Spleen (tissue), 11 donors: ENCODE data around the gene ADAM10. TPM values are rescaled to one million over a fixed set of nuclear protein-coding genes. Genes with fewer than 3 reads are reported as not detected.

Experiments used
- DNase-seq: peaks from one replicate; pipeline ENCODE4 v3.0.0-alpha.2; 2020
- H3K27ac ChIP-seq, 8 donors: fragments of 200-600 bp; sonication (generic) in 7 of 8; 1 replicate in 4 of 8; 2 replicates in 4 of 8; pipeline versions ENCODE4 v1.5.0 to v1.8.0; 2016 to 2021; ENCODE audit warnings: inconsistent platforms in 4 of 8, mild to moderate bottlenecking in 4 of 8, moderate library complexity in 1 of 8
- H3K27me3 ChIP-seq, 7 donors: fragments of 200-600 bp; sonication (generic) in 6 of 7; replicated peaks in 1 of 7; 1 replicate in 4 of 7; 2 replicates in 3 of 7; pipeline versions ENCODE4 v1.5.0 to v1.8.0; 2016 to 2021; ENCODE audit warnings: inconsistent platforms in 3 of 7, mild to moderate bottlenecking in 1 of 7
- H3K36me3 ChIP-seq, 6 donors: fragments of 200-600 bp; sonication (generic) in 5 of 6; 1 replicate in 4 of 6; 2 replicates in 2 of 6; pipeline versions ENCODE4 v1.5.0 to v1.8.0; 2016 to 2021; ENCODE audit warnings: inconsistent platforms in 2 of 6
- H3K4me1 ChIP-seq, 6 donors: fragments of 200-600 bp; sonication (generic) in 5 of 6; 1 replicate in 3 of 6; 2 replicates in 3 of 6; pipeline versions ENCODE4 v1.5.0 to v1.8.0; 2016 to 2021; ENCODE audit warnings: inconsistent platforms in 3 of 6
- H3K4me3 ChIP-seq, 8 donors: fragments of 200-600 bp; sonication (generic) in 7 of 8; 1 replicate in 4 of 8; 2 replicates in 4 of 8; pipeline versions ENCODE4 v1.5.0 to v1.8.0; 2016 to 2021; ENCODE audit warnings: inconsistent platforms in 4 of 8, mild to moderate bottlenecking in 4 of 8, moderate library complexity in 2 of 8
- H3K9me3 ChIP-seq, 8 donors: fragments of 200-600 bp; sonication (generic) in 7 of 8; 1 replicate in 4 of 8; 2 replicates in 4 of 8; pipeline versions ENCODE4 v1.5.0 to v1.8.0; 2016 to 2021; ENCODE audit warnings: inconsistent platforms in 4 of 8
- CTCF ChIP-seq, 11 experiments: fragments of 200-600 bp in 7 of 11; fragments of 450-650 bp in 4 of 11; sonication (generic) in 4 of 11; IDR thresholded peaks in 8 of 11; conservative IDR thresholded peaks in 3 of 11; 1 replicate in 7 of 11; 2 replicates in 4 of 11; pipeline versions ENCODE4 v1.4.0 to v1.8.0; 2016 to 2021; ENCODE audit warnings: antibody characterized with exemption in 11 of 11, inconsistent platforms in 4 of 11, mild to moderate bottlenecking in 1 of 11
- POLR2A ChIP-seq, 3 donors: fragments of 450-650 bp; IDR thresholded peaks; one replicate each; pipeline ENCODE4 v1.5.1; 2017; ENCODE audit warnings: antibody characterized with exemption in 3 of 3, mild to moderate bottlenecking in 1 of 3
- POLR2AphosphoS5 ChIP-seq, 3 donors: sonication (generic); formaldehyde crosslinking; IDR thresholded peaks; one replicate each; pipeline ENCODE4 v1.5.1; 2017; ENCODE audit warnings: antibody characterized with exemption in 3 of 3
- WGBS, 5 donors: extraction: QIAGEN DNeasy Blood & Tissue Kit in 3 of 5; methylation state at CpG; one replicate each; pipeline versions ENCODE4 v1.1.5 to v1.1.7; 2013 to 2018; 5-methylcytosine and 5-hydroxymethylcytosine counted together
- intact Hi-C: fragments of 100-400 bp; cut with DNase I; formaldehyde crosslinking; loops from one replicate; pipeline ENCODE4 v1.15.0; 2023; ENCODE audit warnings: low total_unique reads
- polyA plus RNA-seq, 3 donors: library from polyadenylated mRNA; stranded (reverse); fragments of 200-250 nt; gene quantifications; one replicate each; pipeline ENCODE4 v1.2.1, GENCODE V29; 2013
- total RNA-seq, 7 donors: library from RNA; depleted of rRNA in 3 of 7; stranded (reverse); fragments of >200 nt in 3 of 7; fragmentation: NEBNext Ultra II Directional in 4 of 7; extraction: Animal tissue kit (Norgen Biotek cat#: 25700) in 4 of 7; gene quantifications; one replicate each; pipeline versions ENCODE4 v1.1.0 to v1.2.1, GENCODE V29; 2016 to 2021
- donor health status: healthy with polysubstance abuse.
- donor health status: DM: no; HTN: no; CAD: no; lungs with moderate emphysema.
- donor health status: DM: no; HTN: no; CAD: no.
- donor health status: Bipolar disorder and iron deficiency.
- donor health status: healthy.
- donor health status: DM: no; HTN: no; CAD: no.
- donor health status: DM: yes; HTN: yes; CAD: no.

The ADAM10 gene
- total and polyA plus RNA-seq, 10 donors = 7.6 to 205 (median 123) TPM

DNA sequence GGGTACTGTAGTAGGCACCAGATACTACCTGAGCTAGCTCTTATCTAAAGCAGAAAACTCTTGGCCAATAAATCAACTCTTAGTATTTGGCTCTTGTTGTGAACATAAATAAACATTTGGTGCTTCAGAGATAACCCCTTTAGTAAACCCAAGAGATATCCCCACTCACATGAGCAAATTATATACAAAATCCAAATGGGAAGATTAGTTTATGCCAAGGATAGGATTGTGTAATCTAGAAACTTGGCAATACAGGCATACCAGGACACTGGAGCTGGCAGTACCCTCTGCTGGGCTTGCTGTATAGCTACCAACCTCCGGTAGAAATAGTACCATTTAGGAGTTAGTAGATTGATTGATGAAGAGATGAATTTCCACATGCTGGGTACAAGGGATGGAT, 190.7 kb downstream of the ADAM10 start:
- TF ChIP-seq CTCF (IDR thresholded peaks at IDR 0.05 in 8 of 11, conservative IDR thresholded peaks at IDR 0.05 in 3 of 11) (no peak), POLR2A (IDR thresholded peaks at IDR 0.05) (no peak), POLR2AphosphoS5 (IDR thresholded peaks at IDR 0.05) (no peak)

DNA sequence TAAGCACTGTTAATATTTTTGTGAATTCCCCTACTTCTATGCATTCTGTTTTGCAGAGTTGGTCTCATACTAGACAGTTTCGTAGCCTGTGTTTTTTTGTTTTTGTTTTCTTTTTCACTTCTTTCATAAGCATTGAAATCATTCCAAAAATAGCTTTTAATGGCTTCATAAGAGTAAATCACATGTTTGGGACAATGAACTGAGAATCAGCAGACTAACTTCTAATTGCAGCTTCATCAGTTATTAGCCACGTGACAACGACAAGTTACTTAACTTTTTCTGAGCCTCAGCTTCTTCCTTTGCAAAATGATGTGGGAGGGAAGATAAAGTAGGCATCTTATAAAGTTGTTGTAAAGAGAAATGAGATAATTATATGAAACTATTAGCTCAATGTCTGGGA, 193.0 kb downstream of the ADAM10 start:
- no peak for DNase-seq
- intact Hi-C loops = no loop called here
- H3K9me3 ChIP-seq = no peaks in the 10 kb centered on the region
- WGBS, 5 donors = 50 to 78% (median 63%) methylated on average over 3 of the region's 3 CpGs
- peaks cover 0 to 4% (median 0%) of the 10 kb centered on the region in 7 donors for H3K27me3 ChIP-seq
- H3K36me3 ChIP-seq = no peaks in the 10 kb centered on the region
- no peak overlapping the region for H3K27ac ChIP-seq
- no peak for TF ChIP-seq CTCF (IDR thresholded peaks at IDR 0.05 in 8 of 11, conservative IDR thresholded peaks at IDR 0.05 in 3 of 11)
- TF ChIP-seq POLR2AphosphoS5 (IDR thresholded peaks at IDR 0.05) = no peak
- no peak for TF ChIP-seq POLR2A (IDR thresholded peaks at IDR 0.05)
- peaks cover 0 to 24% (median 10%) of the 10 kb centered on the region in 6 donors for H3K4me1 ChIP-seq
- H3K4me3 ChIP-seq = no peak overlapping the region

More for the DNA sequence above, 190.7 kb downstream of the ADAM10 start:
- WGBS, 5 donors = 90 to 100% (median 94%) methylated on average over 1 of the region's 1 CpG
- Histone ChIP-seq H3K9me3 (no peaks in the 10 kb centered on the region), H3K36me3 (no peaks in the 10 kb centered on the region), H3K4me1 (peaks cover 0 to 14% (median 5%) of the 10 kb centered on the region in 6 donors), H3K27ac (no peak overlapping the region), H3K4me3 (no peak overlapping the region), H3K27me3 (no peaks in the 10 kb centered on the region)
- intact Hi-C loops = no loop called here
- DNase-seq = no peak

GRCh38 chr15:58556028-58556361, 193.5 kb downstream of the ADAM10 start:
- H3K9me3 ChIP-seq = no peaks in the 10 kb centered on the region
- no peak overlapping the region for H3K27ac ChIP-seq
- intact Hi-C loops = no loop called here
- H3K4me3 ChIP-seq = no peak overlapping the region
- TF ChIP-seq POLR2A (IDR thresholded peaks at IDR 0.05) = no peak
- TF ChIP-seq CTCF (IDR thresholded peaks at IDR 0.05 in 8 of 11, conservative IDR thresholded peaks at IDR 0.05 in 3 of 11) = no peak
- no peak for TF ChIP-seq POLR2AphosphoS5 (IDR thresholded peaks at IDR 0.05)
- no peaks in the 10 kb centered on the region for H3K36me3 ChIP-seq
- H3K27me3 ChIP-seq = peaks cover 0 to 4% (median 0%) of the 10 kb centered on the region in 7 donors
- no peak for DNase-seq
- peaks cover 0 to 27% (median 11%) of the 10 kb centered on the region in 6 donors for H3K4me1 ChIP-seq
- 58 to 78% (median 66%) methylated on average over 2 of the region's 2 CpGs for WGBS, 5 donors

DNA sequence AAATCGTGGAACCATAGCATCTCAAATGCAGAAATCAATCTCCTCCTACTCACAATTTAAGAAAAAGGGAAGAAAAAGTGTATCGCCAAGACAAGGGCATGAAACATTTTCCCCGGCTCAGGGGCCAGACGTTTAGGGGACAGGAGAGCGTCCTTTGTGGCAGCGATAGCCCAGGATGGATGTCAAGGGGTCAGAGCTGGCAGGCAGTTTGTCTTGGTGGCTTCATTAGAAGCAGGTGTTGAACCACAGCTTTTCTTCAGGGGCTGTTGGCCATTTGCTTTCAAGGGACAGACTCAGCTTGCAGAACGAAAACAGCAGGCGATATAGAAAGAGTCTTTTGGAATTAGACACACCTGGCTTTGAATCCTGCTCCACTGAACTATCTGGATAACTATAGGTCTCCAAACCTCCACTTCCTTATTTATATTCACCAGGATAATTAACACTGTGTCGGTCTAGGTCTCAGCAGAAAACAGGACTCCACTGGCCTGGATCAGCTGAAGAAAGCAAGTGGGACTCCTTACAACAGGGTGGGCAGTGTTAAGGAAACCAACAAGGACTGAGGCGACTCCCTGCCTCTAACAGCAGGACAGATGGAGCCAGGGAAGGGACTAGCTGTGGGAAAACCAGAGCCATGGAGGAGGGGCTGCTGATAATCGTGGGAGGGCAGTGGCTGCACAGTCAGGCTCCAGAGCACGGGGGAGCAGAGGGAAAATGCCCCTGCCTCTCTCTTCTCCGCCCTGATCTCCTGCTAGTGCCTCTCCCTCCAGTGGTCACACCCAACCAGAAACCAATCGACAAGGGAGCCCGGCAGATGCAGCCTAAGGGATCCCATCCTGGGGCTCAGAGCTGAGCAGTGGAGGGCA, 194.1 kb downstream of the ADAM10 start:
- Histone ChIP-seq H3K27me3 (peaks cover 0 to 4% (median 0%) of the 10 kb centered on the region in 7 donors), H3K4me3 (no peak overlapping the region), H3K36me3 (no peaks in the 10 kb centered on the region), H3K4me1 (peaks cover 0 to 27% (median 11%) of the 10 kb centered on the region in 6 donors), H3K9me3 (no peaks in the 10 kb centered on the region), H3K27ac (no peak overlapping the region)
- DNase-seq = no peak
- WGBS, 5 donors = 77 to 86% (median 84%) methylated on average over 15 of the region's 15 CpGs
- intact Hi-C loops = no loop called here
- TF ChIP-seq POLR2A (IDR thresholded peaks at IDR 0.05) (no peak), CTCF (IDR thresholded peaks at IDR 0.05 in 8 of 11, conservative IDR thresholded peaks at IDR 0.05 in 3 of 11) (no peak), POLR2AphosphoS5 (IDR thresholded peaks at IDR 0.05) (no peak)
